DMS114 treated with DMSO at 0.1 percent for 48 hours (cell line): ENCODE data around the gene DDR1.

ENCODE experiments used
- DNase-seq: peaks from one replicate; lab custom pipeline; 2025; ENCODE audit not compliant: unreplicated experiment; lab: John Stamatoyannopoulos, UW

DDR1 gene

DNA sequence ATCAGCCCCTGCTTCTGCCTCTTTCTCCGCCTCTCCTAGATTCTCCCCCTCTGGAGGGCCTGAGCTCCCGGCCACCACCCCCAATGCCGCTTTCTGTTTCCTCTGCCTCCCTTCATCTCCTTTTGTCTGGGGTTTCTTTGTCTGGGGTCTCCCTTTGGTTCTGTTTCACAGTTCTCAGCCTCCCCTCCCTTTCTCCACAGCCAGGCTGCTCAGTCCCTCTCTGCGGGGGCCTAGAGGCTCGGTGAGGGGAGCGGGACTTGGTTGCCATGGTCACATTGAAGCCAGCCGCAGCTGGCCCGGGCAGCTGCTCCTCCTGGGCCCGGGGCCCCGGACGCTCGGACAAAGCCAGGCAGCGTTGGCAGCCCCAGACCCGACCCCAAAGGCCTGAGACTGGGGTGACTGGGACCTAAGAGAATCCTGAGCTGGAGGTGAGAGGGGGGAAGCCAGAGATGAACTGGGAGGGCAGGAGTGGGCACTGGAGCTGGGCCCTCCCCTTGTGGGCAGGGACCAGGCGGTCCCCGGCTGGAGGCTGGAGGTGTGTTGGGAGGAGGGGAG, 3.5 kb upstream of the DDR1 start:
- no peak for DNase-seq

DNA sequence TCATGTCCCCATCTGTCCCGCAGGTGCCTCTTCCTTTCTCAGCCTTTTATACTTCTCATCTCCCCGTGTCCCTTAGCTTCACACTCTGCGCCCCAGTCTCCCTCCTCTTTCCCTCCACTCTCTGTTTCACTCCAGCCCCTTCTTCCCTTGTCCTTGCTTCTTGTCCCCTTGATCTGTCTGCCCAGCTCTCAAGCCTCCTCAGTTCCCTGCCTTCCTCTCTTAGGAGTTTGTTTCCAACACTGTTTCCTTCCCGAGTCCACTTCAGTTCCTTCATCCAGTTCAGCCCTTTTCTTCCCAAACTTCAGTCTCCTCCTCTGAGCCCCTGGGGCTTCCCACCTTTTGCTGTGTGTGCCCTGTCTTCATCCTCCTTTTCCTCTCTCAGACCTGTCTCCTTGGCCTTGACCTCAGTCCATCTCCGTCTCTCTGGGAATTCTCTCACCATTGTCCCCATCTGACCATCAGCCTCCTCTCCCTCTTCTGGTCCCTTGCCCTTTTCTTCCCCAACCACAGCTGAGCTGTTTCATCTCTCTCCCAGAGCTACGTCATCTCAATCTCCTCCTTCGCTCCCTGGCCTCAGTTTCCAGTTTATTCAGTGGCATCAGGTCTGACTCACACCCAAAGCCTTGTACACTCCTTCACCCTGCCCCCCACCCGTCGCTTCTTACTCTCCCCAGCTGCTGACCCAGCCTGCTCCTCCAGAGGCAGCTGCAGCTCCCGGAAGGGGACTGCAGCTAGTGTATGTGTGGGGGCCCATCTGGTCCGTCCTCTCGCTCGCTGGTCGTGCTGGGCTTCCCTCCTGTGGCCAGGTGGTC, 2.7 kb upstream of the DDR1 start:
- DNase-seq, result no peak

DNA sequence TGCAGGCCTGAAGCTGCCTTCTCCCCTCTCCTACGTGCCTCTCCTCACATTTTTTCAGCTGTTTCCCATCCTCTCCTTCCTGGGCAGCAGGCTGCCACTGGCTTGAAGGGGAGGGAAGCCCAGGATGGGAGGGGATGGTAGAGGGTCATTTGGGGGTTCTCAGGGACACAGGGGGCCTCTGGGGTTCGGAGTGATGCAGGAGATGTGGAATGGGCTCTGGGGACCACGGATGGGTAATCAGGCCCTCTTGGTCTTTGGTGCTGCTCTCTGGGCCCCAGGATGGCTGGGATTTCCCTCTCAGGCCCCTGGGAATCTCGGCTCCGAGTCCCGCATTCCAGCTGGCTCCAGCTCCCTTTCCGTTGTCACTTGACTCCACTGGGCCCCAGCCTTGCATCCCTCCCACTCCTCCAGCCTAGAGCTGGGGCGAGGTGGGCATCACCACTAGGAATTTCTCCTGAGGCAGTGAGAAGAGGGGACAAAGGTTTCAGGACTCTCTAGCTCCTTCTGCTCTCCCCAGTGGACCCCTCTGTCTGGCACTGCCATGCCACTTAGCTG, 2.0 kb upstream of the DDR1 start:
- no peak for DNase-seq

DNA sequence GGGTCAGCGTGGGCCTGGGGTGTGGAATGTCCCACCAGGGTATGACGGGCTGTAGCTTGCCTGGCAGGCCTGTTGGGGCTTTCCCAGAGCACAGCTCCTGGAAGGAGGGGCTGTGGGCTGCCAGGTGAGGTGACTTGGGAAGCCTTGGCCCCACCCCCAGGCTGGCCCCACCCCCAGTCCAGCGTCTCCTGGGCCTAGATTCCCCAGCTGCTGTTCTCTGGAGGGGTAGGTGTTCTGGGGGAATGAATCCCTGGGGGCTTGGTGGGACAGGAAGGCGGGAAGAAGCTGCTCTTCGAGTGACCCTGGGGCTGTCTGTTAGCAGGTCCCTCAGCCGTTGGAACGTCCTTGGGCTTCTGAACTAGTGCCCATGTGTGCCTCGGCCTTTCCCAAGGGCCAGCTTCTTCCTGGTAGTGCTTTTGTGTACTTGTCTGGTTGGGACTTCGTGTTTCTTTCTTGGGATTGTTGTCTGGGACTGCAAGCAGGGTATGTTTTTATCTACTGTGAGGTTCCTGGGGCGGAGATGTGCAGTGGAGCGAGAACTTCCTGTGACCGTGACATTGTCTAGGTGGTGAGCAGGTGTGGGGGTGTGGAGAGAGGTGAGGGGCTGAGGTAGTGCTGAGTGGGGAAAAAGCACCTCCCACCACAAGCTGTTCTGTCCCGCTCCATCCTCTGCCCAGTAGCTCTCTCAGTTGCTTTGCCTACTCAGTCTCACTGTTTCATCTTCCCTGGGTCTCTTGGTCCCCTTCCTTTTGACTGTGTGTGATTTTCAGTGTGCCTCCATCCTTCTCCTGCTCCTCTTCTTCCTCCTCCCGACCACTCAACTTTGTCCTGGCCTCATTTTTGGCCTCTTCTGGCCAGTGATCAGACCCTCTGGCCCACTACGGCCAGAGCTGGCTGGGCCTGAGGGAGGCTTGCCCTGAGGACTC, 1.3 kb upstream of the DDR1 start:
- DNase-seq, result no peak

DNA sequence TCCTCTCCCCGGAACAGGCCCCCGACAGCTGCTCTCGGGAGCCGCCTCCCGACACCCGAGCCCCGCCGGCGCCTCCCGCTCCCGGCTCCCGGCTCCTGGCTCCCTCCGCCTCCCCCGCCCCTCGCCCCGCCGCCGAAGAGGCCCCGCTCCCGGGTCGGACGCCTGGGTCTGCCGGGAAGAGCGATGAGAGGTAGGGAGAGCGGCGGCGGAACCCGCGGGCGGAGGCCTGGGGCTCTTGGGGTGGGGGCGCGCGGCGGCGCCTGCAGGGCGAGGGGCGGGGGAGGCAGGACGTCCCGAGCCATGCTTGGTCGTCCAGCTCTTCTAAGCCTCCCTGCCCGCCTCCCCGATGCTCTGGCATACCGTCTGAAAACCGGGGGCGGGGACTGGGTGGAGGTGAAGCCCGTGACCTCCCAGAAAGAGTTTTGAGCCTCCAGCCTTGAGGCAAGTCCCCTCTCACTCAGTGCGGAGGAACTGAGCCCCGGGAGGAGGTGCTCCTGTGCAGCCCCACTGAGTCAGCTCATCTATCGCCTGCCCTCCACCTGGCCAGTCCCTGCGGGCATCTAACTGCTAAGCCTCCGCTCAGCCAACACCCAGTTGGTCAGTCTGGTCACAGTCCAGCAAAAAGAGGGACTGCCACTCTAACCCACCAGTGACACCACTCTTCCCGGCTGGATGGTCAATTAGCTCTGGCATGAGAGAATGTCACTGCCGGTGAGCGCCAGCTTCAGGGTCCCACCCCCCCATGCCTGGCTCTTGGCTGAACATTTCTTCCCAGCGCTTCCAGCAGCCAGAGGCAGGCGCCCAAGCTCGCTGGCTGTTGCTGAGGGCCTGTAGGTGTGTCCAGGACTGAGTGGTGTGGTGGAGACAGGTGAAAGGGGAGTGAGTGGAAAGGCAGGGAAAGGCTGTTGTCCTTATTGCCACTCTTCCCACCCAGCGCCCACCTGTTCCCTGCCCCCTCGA, 482 bp downstream of the DDR1 start:
- no peak for DNase-seq

DNA sequence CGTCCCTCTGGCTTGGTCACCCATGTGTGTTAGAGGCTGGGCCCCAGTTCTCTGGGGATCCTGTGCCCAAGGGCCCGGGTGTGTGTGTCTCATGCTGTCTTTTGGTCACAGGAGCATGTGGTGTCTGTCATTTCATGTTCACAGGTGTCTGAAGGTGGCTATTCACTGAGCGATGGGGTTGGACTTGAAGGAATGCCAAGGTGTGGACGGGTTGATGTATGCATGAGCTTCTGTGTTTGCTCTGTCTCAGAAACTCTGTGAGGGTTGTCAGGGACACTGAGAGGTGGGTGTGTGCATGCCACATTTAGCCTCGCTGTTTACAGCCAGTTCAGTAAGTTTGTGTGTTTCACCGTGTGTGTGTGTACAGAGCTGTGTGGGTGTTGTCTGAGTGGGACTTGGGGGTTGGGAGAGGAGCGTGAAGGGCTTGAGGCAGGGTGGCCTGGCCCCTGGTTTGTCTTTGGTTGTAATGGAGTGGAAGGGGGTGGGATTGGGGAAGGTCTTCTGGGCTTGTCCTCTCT, 1.2 kb downstream of the DDR1 start:
- no peak for DNase-seq

DNA sequence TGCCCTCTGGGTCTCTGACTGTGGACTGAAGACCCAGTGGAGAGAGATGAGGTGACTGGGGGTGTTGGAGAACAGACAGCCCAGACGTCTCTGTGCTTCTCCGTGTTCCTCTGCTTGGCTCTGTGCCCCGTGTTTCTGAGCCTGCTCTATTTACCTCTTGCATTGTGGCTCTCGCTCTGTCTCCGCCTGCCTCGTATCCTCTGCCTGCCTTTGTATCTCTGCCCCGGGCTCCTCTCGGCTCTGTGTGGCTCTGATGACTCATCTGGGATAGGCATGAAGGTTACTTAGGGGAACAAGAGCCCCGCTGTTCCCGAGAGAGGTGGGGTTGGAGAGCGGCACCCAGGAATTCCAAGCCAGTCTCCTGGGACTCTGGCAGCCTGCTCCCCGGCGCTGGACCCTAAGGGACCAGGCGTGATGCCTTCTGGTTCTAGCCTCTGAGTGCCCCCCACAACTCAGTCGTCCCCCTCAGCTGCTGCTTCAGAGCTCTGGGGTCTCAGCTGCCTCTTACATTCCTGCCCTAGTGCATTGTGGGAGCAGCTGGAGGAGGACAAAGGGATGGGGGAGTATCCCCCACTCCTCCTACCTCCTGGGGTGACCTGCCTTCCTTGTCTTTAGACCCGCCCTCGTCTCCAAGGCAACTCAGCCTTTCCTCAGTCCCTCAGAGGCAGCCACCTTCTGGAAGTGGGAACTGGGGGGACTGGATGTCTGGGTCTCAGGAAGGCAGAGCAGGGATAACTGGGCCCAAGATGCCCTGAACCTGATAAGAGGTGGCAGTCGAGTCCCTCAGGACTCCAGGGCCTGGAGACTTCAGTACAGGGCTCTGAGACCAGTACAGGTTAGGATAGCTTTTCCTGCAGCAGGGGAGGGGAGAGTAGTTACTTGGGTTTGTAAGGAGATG, 1.9 kb downstream of the DDR1 start:
- DNase-seq, result no peak

DNA sequence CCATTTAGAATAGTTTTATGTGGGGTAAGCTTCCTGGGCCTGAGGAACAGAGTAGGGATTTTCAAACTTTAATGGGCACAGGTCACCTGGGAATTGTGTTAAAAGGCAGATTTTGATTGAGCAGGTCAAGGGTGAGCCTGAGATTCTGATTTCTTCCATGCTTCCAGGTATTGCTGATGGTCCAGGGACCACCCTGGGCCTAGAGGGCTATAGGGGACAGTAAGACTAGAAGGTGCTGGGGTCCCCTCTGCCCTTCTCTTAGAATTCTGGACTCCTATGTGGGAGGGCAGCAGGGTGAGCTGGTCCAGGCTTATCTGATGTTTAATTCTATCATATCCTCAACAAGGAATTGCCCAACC, 2.6 kb downstream of the DDR1 start:
- DNase-seq, result no peak

DNA sequence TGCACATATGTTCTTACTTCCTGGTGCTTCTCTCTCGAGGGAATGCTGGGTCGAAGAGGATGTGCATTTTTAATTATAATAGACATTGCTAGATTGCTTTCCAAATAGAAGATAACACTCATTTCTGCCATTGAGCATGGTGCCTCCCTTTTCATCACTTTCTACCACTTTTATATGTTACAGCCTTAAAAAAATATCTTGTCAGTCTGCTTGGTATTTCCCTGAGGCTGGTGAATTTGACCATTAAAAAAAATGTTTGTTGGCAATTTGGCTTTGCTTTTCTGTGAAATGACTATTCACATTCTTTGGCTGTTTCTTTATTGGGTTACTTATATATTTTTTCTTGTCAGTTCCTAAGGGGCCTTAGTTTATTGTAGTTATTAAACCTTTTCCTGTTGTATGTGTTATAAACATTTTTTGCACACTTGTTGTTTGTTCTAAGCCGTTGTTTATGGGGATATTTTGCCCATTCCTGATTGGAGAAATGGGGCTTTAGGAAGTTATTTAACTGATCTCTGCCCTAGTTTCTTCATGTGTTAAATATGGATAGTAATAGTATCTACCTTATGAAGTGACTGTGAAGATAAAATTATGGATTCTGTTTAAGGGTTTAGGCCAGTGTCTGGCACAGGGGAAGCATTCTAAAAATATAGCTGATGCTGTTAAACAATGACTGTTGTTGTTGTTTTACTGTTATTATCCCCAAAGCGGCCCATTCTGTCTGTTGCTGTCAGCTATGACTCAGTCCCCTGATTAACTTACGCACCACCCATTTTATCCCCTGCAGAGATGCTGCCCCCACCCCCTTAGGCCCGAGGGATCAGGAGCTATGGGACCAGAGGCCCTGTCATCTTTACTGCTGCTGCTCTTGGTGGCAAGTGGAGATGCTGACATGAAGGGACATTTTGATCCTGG, 3.8 kb downstream of the DDR1 start:
- no peak for DNase-seq

DNA sequence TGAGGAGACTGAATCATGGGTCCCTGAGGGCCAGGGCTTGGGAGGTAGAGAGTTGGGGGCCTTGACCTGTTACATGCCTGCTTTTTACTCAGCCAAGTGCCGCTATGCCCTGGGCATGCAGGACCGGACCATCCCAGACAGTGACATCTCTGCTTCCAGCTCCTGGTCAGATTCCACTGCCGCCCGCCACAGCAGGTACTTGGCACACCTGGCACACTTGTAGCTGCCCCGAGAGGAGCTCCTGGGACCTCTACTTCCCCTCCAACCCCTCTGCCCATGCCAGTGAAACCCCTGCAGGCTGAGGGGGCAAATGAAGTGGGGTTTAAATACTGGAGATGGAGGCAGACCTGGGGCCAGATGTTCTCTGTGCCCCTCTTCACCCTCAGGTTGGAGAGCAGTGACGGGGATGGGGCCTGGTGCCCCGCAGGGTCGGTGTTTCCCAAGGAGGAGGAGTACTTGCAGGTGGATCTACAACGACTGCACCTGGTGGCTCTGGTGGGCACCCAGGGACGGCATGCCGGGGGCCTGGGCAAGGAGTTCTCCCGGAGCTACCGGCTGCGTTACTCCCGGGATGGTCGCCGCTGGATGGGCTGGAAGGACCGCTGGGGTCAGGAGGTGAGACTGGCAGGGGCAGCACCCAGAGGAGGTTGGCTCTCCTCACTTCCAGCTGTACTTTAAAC, 4.6 kb downstream of the DDR1 start:
- DNase-seq, result no peak

DNA sequence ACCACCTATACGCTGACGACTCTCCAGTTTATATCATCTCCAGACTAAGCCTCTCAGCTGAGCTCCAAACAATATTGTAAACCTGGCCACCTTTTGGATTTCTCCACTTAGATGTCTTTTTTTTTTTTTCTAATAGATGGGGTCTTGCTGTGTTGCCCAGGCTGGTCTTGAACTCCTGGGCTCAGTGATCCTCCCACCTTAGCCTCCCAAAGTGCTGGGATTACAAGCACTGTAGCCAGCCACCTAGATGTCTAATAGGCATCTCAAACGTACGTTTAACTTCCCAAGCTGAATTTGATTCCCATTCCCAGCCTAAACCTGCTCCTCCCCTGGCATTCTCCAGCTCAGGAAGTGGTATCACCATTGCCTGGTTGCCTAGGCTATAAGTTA, 5.2 kb downstream of the DDR1 start:
- DNase-seq, result no peak

DNA sequence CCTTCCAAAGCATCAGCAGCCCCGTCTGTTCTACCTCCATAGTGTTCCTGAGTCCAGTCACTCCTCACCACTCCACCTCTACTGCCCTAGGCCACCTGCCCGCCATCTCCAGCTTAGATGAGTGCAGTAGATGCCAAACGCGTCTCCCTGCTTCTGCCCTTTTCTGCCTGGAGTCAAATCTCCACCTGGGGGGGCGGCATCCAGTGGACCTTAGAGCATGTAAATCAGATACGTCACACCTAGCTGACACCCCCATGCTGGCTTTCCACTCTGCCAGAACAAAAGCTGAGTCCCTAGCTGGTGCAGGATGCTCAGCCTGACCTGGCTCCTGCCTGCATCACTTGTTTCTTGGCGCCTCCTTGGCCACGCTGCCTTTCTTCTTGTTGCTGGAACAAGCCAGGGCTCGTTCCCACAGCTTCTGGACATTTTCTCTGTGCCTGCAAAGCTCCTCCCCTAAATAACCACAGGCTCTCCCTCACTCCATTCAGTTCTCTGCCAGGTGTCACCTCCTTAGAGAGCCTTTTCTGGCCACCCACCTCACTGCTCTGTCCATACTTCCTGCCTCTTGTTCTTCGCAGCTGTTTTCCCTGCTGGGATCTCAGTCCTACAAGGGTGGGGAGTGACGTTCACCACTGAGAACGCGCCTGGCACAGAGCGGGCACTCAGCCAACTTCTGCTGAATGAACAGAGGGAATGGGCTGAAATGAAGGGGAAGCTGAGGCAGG, 5.8 kb downstream of the DDR1 start:
- DNase-seq, result no peak

DNA sequence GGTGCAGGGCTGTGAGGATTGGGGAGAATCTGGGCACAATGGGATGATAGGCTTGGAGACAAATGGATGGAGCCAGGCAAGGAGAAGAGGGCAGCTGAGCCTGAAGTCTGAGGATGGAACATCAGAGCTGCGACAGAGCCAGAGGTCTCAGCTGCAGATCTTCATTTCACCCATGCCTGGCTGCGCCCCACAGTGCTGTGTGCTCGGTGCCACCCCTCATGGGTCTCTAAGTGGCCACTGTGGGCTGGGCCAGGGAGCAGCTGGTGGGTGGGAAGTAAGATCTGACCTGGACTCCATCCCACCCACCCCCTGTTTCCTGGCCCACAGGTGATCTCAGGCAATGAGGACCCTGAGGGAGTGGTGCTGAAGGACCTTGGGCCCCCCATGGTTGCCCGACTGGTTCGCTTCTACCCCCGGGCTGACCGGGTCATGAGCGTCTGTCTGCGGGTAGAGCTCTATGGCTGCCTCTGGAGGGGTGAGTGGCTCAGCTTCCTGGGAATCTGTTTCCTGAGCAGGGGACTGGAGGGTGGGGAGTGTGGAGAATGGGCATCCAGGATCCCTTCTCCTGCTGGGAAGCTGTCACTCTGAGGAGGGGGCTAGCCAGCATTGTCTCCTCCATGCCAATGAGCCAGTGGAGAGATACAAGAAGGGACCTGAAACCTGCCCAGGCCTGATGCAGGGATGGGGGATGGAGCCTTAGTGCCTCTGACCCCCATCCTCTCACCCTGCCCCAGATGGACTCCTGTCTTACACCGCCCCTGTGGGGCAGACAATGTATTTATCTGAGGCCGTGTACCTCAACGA, 6.5 kb downstream of the DDR1 start:
- no peak for DNase-seq

DNA sequence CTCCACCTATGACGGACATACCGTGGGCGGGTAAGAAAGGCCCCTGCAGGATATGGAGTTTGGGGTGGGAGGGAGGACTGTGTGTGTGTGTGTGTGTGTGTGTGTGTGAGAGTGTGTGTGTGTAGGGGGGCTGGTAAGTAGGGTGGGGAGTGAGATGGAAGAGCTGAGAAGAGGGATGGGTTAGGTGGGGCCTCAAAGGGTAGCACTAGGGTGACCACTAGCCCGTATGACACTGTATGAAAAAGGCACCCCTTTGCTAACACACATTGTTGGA, 7.1 kb downstream of the DDR1 start:
- no peak for DNase-seq

DNA sequence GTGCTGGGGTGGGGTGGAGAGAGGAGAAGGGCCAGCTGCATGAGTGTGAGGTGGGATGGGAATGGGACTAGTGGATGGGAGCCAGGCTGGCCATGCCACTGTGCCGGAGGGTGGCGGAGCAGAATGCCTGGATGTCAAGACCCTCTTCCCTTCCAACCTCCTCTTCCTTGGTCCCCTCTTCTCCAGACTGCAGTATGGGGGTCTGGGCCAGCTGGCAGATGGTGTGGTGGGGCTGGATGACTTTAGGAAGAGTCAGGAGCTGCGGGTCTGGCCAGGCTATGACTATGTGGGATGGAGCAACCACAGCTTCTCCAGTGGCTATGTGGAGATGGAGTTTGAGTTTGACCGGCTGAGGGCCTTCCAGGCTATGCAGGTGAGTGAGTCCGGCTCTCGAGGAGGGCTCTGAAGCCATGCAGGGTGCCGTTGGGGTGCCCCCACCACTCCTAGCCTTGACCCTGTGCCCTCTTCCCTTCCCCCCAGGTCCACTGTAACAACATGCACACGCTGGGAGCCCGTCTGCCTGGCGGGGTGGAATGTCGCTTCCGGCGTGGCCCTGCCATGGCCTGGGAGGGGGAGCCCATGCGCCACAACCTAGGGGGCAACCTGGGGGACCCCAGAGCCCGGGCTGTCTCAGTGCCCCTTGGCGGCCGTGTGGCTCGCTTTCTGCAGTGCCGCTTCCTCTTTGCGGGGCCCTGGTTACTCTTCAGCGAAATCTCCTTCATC, 7.7 kb downstream of the DDR1 start:
- DNase-seq, result no peak
